Measurements from ENCODE around the gene PCYOX1L.
A peak's percentile ranks its signal among the peaks of the same experiment; 100 is the strongest.
"Not testable (repeated sequence)": the region's sequence is repeated elsewhere in the genome, so short reads cannot be mapped to it uniquely, and the experiment has no call there.

The PCYOX1L gene

GRCh38 chr5:149397530-149397929, 39.7 kb downstream of the PCYOX1L start:
- no peak overlapping the region for H3K4me3 ChIP-seq (ENCODE audit: low read depth, low read length)

GRCh38 chr5:149398747-149399266, 41.0 kb downstream of the PCYOX1L start:
- H3K4me3 ChIP-seq (ENCODE audit: low read depth, low read length); DNase-seq (ENCODE audit: low read depth): not testable (repeated sequence)

More at GRCh38 chr5:149397530-149397929, 39.7 kb downstream of the PCYOX1L start:
- TF ChIP-seq MYC (IDR thresholded peaks at IDR 0.05; ENCODE audit: low read depth, low read length), result no peak
- TF ChIP-seq MAX (IDR thresholded peaks at IDR 0.05; ENCODE audit: low read depth, low read length), result no peak
- no peak for TF ChIP-seq CTCF (IDR thresholded peaks at IDR 0.05; ENCODE audit: low read depth, low read length)
- TF ChIP-seq POLR2A (IDR thresholded peaks at IDR 0.05; ENCODE audit: extremely low read depth, insufficient read length), result no peak
- peak; percentile 67 for DNase-seq (ENCODE audit: low read depth)

GRCh38 chr5:149399775-149400174, 41.9 kb downstream of the PCYOX1L start:
- no peak for DNase-seq (ENCODE audit: low read depth)
- TF ChIP-seq MAX (IDR thresholded peaks at IDR 0.05; ENCODE audit: low read depth, low read length) (no peak), MYC (IDR thresholded peaks at IDR 0.05; ENCODE audit: low read depth, low read length) (no peak), POLR2A (IDR thresholded peaks at IDR 0.05; ENCODE audit: extremely low read depth, insufficient read length) (no peak), CTCF (IDR thresholded peaks at IDR 0.05; ENCODE audit: low read depth, low read length) (no peak)
- no peak overlapping the region for H3K4me3 ChIP-seq (ENCODE audit: low read depth, low read length)

GRCh38 chr5:149400304-149400703, 42.5 kb downstream of the PCYOX1L start:
- H3K4me3 ChIP-seq (ENCODE audit: low read depth, low read length), result no peak overlapping the region
- DNase-seq (ENCODE audit: low read depth), result no peak
- no peak for TF ChIP-seq MAX (IDR thresholded peaks at IDR 0.05; ENCODE audit: low read depth, low read length)

- peak; percentile 39 for DNase-seq (ENCODE audit: low read depth)
- TF ChIP-seq MYC (IDR thresholded peaks at IDR 0.05; ENCODE audit: low read depth, low read length) (no peak), MAX (IDR thresholded peaks at IDR 0.05; ENCODE audit: low read depth, low read length) (no peak), CTCF (IDR thresholded peaks at IDR 0.05; ENCODE audit: low read depth, low read length) (no peak), POLR2A (IDR thresholded peaks at IDR 0.05; ENCODE audit: extremely low read depth, insufficient read length) (no peak)
- H3K4me3 ChIP-seq (ENCODE audit: low read depth, low read length), result no peak overlapping the region
These were observed 43.2 kb downstream of the PCYOX1L start for GRCh38 chr5:149401051-149401450.

- DNase-seq (ENCODE audit: low read depth), result no peak
- H3K4me3 ChIP-seq (ENCODE audit: low read depth, low read length), result no peak overlapping the region
- TF ChIP-seq MAX (IDR thresholded peaks at IDR 0.05; ENCODE audit: low read depth, low read length) (no peak), POLR2A (IDR thresholded peaks at IDR 0.05; ENCODE audit: extremely low read depth, insufficient read length) (no peak), MYC (IDR thresholded peaks at IDR 0.05; ENCODE audit: low read depth, low read length) (no peak), CTCF (IDR thresholded peaks at IDR 0.05; ENCODE audit: low read depth, low read length) (no peak)
These were observed 44.4 kb downstream of the PCYOX1L start for GRCh38 chr5:149402291-149402690.
